GM21717 (cell line): ENCODE data around the gene GRB2.

Source experiments
- ATAC-seq: cut with Tn5 transposase; IDR thresholded peaks from one replicate; pipeline ENCODE4 v1.9.1; 2021; ENCODE audit warnings: mild to moderate bottlenecking, moderate library complexity; ENCODE audit not compliant: unreplicated experiment

Gene GRB2

DNA sequence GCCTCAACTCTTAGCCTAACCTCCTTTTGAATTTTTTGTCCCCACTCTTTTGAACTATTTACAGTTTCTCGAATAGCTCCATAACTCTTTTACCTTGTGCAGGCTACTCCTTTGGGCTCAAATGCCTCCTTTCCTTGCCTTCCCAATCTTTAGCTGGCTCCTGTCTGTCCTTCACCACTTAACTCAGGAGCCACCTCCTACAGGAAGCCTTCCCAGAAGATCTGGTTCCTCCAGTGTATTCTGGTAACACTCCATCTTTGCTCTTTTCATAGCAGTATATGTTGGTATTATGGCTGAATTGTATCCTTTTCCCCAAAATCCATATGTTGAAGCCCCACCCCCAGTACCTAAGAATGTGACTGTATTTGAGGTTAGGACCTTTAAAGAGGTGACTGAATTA, 9.0 kb upstream of the GRB2 start:
- ATAC-seq = no peak

GRCh38 chr17:75412455-75413317, 7.2 kb upstream of the GRB2 start:
- no peak for ATAC-seq

DNA sequence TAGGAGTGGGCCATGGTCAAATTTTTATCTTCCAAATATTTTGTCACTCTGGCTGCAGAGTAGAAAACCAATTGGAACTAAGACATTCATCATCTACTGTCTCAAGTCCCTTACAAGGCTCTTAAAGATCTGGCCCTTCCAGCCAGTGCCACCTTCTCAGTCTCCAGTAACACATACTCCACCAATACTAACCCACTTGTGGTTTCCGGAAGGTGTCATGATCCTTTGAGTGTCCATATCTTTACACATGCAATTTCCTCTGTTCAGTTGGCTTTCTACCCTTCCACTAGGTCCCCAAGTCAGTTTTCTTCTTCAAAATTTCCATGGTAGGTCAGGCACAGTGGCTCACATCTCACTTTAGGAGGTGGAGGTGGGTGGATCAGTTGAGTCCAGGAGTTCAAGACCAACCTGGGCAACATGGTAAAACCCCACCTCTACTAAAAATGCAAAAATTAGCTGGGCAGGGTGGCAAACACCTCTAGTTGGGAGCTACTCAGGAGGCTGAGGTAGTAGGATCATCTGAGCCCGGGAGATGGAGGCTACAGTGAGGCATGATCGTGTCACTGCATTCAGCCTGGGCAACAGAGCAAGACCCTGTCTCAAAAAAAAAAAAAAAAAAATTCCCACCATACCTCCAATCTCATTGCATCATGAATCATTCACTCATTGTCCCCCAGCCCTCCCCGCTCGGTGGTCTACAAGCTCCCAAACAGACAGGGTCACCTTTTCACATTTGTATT, 6.0 kb upstream of the GRB2 start:
- no peak for ATAC-seq

GRCh38 chr17:75410141-75410540, 4.7 kb upstream of the GRB2 start:
- no peak for ATAC-seq

- no peak for ATAC-seq
Observed at GRCh38 chr17:75407655-75408352, 2.3 kb upstream of the GRB2 start.

- peak; percentile 5 for ATAC-seq
Observed at GRCh38 chr17:75406222-75406615, 741 bp upstream of the GRB2 start.

DNA sequence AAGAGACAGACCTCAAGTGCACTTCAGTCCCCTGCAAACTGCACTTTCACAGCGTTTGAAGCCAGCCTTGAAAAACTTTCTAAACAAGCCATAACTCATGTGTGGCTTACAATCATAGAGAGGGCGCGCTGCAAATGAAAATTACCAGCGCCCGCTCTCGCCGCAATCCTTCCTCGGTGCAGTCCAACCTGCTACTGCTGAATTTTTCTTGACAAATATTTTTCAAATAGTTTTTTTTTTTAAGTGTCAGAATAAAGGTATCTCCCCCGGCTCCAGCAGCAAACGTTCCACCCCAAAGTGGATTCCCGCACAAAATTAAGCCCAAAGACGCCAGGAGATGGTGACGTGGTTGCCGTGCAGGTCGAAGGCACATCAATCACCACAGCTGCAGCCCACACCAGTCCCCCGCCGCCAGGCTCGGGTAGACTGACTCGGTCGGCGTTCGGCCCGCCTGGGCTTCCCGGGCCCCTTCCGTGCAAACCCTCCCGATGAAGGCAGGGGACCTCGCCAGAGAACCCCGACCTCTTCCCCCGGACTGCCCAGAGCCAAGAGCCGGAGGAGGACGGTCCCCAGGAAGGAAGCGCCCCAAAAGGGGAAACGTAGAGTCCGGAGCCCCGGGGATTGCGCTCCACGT, 630 bp downstream of the GRB2 start:
- ATAC-seq = peak; percentile 11

GRCh38 chr17:75404223-75404730, 1.2 kb downstream of the GRB2 start:
- no peak for ATAC-seq

DNA sequence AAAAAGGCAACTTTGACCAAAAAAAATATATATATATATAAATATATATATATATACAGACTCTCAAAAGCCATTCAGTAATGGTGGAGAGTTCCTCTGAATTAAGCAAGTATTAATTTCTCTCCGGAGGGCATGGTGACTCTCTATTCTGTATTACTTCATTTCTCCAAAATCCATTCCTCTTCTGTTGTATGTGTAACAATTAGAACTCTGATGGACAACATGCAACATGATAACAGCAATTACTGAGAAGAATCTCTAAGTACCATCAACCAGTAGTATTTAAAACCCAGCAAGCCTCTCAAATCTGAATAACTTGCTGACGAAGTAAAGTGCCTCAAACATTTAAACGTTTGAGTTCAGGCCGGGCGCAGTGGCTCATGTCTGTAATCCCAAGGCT, 2.3 kb downstream of the GRB2 start:
- no peak for ATAC-seq

- ATAC-seq = no peak
Observed at GRCh38 chr17:75402026-75402425, 3.5 kb downstream of the GRB2 start.

DNA sequence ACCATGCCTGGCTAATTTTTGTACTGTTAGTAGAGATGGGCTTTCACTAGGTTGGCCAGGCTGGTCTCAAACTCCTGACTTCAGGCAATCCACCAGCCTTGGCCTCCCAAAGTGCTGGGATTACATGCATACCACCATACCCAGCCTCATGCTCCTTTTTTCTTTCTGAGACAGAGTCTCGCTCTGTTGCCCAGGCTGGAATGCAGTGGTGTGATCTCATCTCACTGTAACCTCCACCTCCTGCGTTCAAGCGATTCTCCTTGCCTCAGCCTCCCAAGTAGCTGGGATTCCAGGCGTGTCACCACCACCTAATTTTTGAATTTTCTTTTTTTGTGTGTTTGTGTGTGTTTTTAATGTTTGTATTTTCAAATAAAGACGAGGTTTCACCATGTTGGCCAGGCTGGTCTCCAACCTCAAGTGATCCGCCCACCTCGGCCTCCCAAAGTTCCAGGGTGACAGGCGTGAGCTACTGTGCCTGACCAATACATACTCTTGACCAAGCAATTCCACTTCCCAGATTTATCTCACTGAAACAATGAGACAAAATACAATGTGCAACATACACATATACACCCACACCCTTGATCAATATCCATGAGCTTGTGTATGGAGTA, 5.0 kb downstream of the GRB2 start:
- ATAC-seq = no peak

GRCh38 chr17:75398279-75398678, 7.2 kb downstream of the GRB2 start:
- no peak for ATAC-seq

- no peak for ATAC-seq
Observed at GRCh38 chr17:75397217-75397616, 8.3 kb downstream of the GRB2 start.

DNA sequence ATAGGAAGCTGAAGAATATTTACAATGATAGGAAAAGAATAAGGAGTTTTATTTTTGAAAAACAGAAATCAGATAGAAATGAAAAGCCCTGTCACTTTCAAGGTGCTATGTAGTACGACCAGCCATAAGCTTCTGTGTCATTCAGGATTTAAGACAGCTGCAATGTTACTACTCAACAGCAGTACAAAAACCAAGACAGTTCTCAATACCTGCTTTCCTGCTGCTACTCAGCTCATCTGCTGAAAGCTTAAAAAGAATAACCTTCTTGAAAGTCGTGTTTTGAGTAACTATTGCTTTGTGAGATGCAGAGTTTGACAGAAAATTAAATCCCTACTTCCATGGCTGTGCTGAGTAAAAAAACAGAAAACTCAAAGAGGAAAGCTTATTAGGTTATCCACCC, 8.7 kb downstream of the GRB2 start:
- no peak for ATAC-seq

DNA sequence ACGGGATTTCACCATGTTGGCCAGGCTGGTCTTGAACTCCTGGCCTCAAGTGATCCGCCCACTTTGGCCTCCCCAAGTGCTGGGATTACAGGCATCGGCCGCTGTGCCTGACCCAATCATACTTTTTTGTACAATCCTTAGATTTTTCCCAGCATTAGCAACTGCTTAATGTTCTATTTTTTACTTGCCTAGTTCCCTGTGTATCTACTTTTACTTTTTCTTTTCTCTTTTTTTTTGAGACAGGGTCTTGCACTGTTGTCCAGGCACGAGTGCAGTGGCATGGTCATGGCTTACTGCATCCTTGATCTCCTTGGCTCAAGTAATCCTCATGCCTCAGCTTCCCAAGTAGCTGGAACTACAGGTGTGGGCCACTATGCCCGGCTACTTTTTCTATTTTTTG, 9.5 kb downstream of the GRB2 start:
- no peak for ATAC-seq

DNA sequence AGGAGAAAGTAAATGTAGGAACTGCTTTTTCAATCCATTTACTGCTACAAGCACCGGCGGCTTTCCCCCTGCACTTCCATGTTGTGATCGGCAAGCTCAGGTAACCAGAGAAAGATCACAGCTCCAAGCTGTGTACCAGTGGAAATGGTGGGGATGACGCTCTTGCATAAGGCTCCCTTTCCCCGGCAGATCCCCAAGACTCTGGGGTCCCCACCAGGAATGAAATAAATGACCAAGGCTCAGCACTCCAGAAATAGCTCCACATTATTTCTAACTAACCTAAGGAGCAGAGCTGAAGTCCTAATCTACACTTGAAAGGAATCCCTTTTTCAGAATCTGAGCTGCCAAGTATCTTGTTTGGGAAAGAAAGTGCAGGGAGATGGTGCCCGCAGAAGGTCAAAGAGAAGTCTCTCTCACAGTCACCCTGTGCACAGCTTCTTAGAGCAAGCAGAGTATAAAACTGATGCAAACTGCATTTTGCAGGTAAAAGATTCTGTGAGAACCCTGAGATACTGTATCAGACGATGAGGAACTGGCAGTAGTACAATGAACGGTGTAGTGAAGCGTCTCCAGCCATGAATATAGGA, 11.1 kb downstream of the GRB2 start:
- ATAC-seq = no peak

- ATAC-seq = peak; percentile 65
Observed at GRCh38 chr17:75393523-75394331, 11.8 kb downstream of the GRB2 start.

DNA sequence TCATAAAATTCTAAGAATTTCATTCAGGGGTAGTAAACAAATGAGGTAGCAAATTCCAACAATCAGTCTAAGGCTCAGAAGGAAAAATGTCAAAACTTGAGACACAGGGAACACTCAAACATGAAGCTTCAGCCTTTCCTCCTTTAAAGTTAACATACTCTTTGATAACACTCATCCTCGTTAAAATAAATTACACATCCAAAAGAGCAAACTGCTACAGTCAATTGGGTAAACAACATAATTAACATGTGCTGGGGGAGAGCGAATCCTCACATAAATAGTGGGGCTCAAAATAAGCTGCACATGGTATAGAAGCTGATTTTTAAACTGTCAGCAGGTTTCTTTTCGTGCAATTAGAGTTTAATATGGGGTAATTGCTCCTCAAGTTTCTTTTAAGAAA, 12.9 kb downstream of the GRB2 start:
- no peak for ATAC-seq

DNA sequence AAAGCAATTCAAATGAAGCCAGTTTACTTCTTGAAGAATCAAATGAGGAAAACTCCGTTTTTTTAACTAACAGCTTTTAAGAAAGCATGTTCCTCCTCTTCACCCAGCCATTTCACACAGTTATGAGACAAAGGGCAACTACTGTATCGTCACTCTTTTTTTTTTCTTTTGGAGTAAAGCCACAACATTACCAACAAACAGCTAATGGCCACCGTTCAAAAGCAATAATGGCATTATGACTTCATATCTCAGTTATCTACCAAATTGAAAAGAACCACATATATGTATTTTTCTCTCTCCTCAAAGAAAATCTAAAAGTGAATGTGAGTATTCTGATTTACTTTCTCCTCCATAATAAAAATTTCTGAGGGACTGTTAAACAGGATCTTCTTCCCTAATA, 14.5 kb downstream of the GRB2 start:
- ATAC-seq = no peak
